Endothelial cell of umbilical vein (primary cell): ENCODE measurements around the gene VIPR2. TPM values are rescaled to one million over a fixed set of nuclear protein-coding genes. Genes with fewer than 3 reads are reported as not detected.

Experiments used
- BruUV-seq: library from RNA; stranded (reverse); fragments of 400-500 nt; replicated peaks from 2 replicates; lab custom pipeline; 2021; lab: Mats Ljungman, UMichigan
- CTCF ChIA-PET: fragments of 300-600, 350-600 bp; sonication (Branson Sonifier 250); formaldehyde crosslinking; loops from one replicate; lab custom pipeline; 2021; ENCODE audit warnings: antibody characterized with exemption, inconsistent platforms; lab: Charles Lee
- POLR2A ChIA-PET: fragments of 300-600, 350-600 bp; sonication (Branson Sonifier 250); formaldehyde crosslinking; loops from one replicate; lab custom pipeline; 2021; ENCODE audit warnings: antibody characterized with exemption, inconsistent platforms; lab: Charles Lee
- DNase-seq: peaks from one replicate; pipeline ENCODE4 v3.0.0-alpha.2; 2011; ENCODE audit warnings: low read depth, low spot score
- FAIRE-seq: peaks from 2 replicates; lab custom pipeline; 2011; peaks lifted over from hg19 to GRCh38; lab: Jason Lieb, UNC
- H2AFZ ChIP-seq: 2 replicates; pipeline ENCODE4 v1.6.0; 2012; ENCODE audit warnings: low read depth, low read length, control low read depth, inconsistent platforms
- H3K27ac ChIP-seq: 2 replicates; pipeline ENCODE4 v1.5.1; 2011; ENCODE audit warnings: low read depth, mild to moderate bottlenecking, control low read depth, low read length, moderate library complexity; ENCODE audit not compliant: insufficient read depth
- H3K27me3 ChIP-seq, 2 experiments: 2 replicates each; pipeline versions ENCODE4 v1.6.0 to v1.6.1; 2011; ENCODE audit warnings: low read length in 2 of 2, mixed read lengths in 1 of 2; ENCODE audit not compliant: control insufficient read depth in 2 of 2, insufficient read depth in 2 of 2
- H3K36me3 ChIP-seq, 2 experiments: 2 replicates in 1 of 2; 3 replicates in 1 of 2; pipeline ENCODE4 v1.5.1; 2011; ENCODE audit warnings: low read length in 2 of 2, mild to moderate bottlenecking in 1 of 2, moderate library complexity in 1 of 2; ENCODE audit not compliant: control insufficient read depth in 2 of 2, insufficient read depth in 2 of 2; ENCODE audit errors: extremely low read depth in 1 of 2
- H3K4me1 ChIP-seq: 3 replicates; pipeline ENCODE4 v1.5.1; 2011; ENCODE audit warnings: mild to moderate bottlenecking, low read length; ENCODE audit not compliant: control insufficient read depth, insufficient read depth; ENCODE audit errors: extremely low read depth
- H3K4me2 ChIP-seq: 2 replicates; pipeline ENCODE4 v1.6.1; 2011; ENCODE audit warnings: low read length, control low read depth, mixed read lengths; ENCODE audit not compliant: insufficient read depth
- H3K4me3 ChIP-seq, 3 experiments: fragments of 200-600 bp in 1 of 3; sonication (generic), shearing (Covaris generic) in 1 of 3; replicated peaks in 1 of 3; 2 replicates each; pipeline ENCODE4 v1.5.1; 2011 to 2016; ENCODE audit warnings: control low read depth in 3 of 3, low read length in 3 of 3, mild to moderate bottlenecking in 2 of 3, inconsistent platforms in 1 of 3, low read depth in 1 of 3, moderate library complexity in 1 of 3; ENCODE audit not compliant: insufficient read depth in 1 of 3
- H3K79me2 ChIP-seq: 2 replicates; pipeline ENCODE4 v1.6.0; 2012; ENCODE audit warnings: low read length, inconsistent platforms; ENCODE audit not compliant: control insufficient read depth, insufficient read depth
- H3K9ac ChIP-seq: replicated peaks from 2 replicates; pipeline ENCODE3; 2011; ENCODE audit warnings: low read length, control low read depth; ENCODE audit not compliant: insufficient read depth; ENCODE audit errors: extremely low read depth
- H3K9me1 ChIP-seq: replicated peaks from 3 replicates; pipeline ENCODE4 v1.6.0; 2011; ENCODE audit warnings: mild to moderate bottlenecking, low read length; ENCODE audit not compliant: control insufficient read depth, insufficient read depth; ENCODE audit errors: extremely low read depth
- H3K9me3 ChIP-seq: replicated peaks from 2 replicates; pipeline ENCODE4 v1.5.1; 2012; ENCODE audit warnings: low read length, inconsistent platforms; ENCODE audit not compliant: control insufficient read depth, insufficient read depth
- H4K20me1 ChIP-seq: replicated peaks from 2 replicates; pipeline ENCODE3; 2011; ENCODE audit warnings: mild to moderate bottlenecking, low read length; ENCODE audit not compliant: control insufficient read depth, insufficient read depth; ENCODE audit errors: extremely low read depth
- CTCF ChIP-seq, 2 donors: IDR thresholded peaks; 1 replicate in 1 of 2; 2 replicates in 1 of 2; pipeline ENCODE4 v1.5.1; 2011; ENCODE audit warnings: low read length in 2 of 2, mild to moderate bottlenecking in 2 of 2, moderate library complexity in 2 of 2, control low read depth in 1 of 2, inconsistent platforms in 1 of 2, low read depth in 1 of 2; ENCODE audit not compliant: insufficient read depth in 1 of 2; ENCODE audit errors: extremely low read depth in 1 of 2
- EZH2 ChIP-seq: IDR thresholded peaks from 2 replicates; pipeline ENCODE4 v1.6.1; 2012; ENCODE audit warnings: borderline replicate concordance, low read depth, mild to moderate bottlenecking, moderate library complexity, low read length, inconsistent platforms; ENCODE audit not compliant: severe bottlenecking
- GATA2 ChIP-seq: IDR thresholded peaks from 2 replicates; pipeline ENCODE4 v1.7.0; 2011; ENCODE audit warnings: low read depth, mild to moderate bottlenecking, moderate library complexity, mixed read lengths, low read length; ENCODE audit not compliant: insufficient read length, insufficient read depth
- JUN ChIP-seq: IDR thresholded peaks from 2 replicates; pipeline ENCODE4 v1.6.1; 2011; ENCODE audit warnings: borderline replicate concordance, low read depth; ENCODE audit not compliant: insufficient read length, insufficient read depth
- POLR2A ChIP-seq: IDR thresholded peaks from 2 replicates; pipeline ENCODE4 v1.6.1; 2012; ENCODE audit warnings: low read depth, mild to moderate bottlenecking, control low read depth, low read length
- POLR2AphosphoS5 ChIP-seq: IDR thresholded peaks from 2 replicates; pipeline ENCODE4 v1.6.1; 2012; ENCODE audit warnings: low read depth, mild to moderate bottlenecking, control low read depth, low read length, moderate library complexity; ENCODE audit not compliant: insufficient read depth
- dilution Hi-C: fragments of 300-500 bp; cut with MboI; formaldehyde crosslinking; loops from one replicate; pipeline ENCODE4 v1.15.0; 2019; ENCODE audit warnings: low sequenced_read_pairs; ENCODE audit not compliant: extremely low pct_ligation_motif_present
- intact Hi-C: fragments of 100-400 bp; cut with micrococcal nuclease; formaldehyde crosslinking; loops from one replicate; pipeline ENCODE4 v1.10.0; 2022
- polyA plus RNA-seq, 4 experiments: library from polyadenylated mRNA; depleted of rRNA in 3 of 4; stranded (reverse) in 3 of 4; unstranded in 1 of 4; fragments of >200 nt; gene quantifications; 2 replicates each; pipeline versions ENCODE4 v1.2.1 to v1.2.3, GENCODE V29; 2011 to 2012; ENCODE audit warnings: missing spikeins in 1 of 4
- total RNA-seq: library from RNA; stranded (reverse); gene quantifications from 2 replicates; pipeline ENCODE4 v1.2.3, GENCODE V29; 2021

The VIPR2 gene
- total and polyA plus RNA-seq, 2 donors (not counting 3 experiments of a cell fraction or from before 2014, with no cell fraction given) = not detected

GRCh38 chr7:159140170-159140910 is 4.3 kb downstream of the VIPR2 start:
- H3K4me3 ChIP-seq = no peak overlapping the region
- DNase-seq = no peak
- no peak overlapping the region for H3K4me2 ChIP-seq
- peaks cover 10 to 25% of the 10 kb centered on the region in 2 experiments for H3K27me3 ChIP-seq
- intact Hi-C loops (no loop called here), dilution Hi-C loops (no loop called here)
- H3K79me2 ChIP-seq = no peaks in the 10 kb centered on the region
- no peaks in the 10 kb centered on the region for H3K9me1 ChIP-seq
- no peak overlapping the region for H2AFZ ChIP-seq
- H3K27ac ChIP-seq = no peak overlapping the region
- TF ChIP-seq JUN = no peak
- TF ChIP-seq CTCF (IDR thresholded peaks at IDR 0.05; ENCODE audit: extremely low read depth in 1 of 2, insufficient read depth in 1 of 2, low read depth in 1 of 2, low read length in 2 of 2) = no peak
- TF ChIP-seq GATA2 = no peak
- no peak for TF ChIP-seq POLR2A
- TF ChIP-seq POLR2AphosphoS5 = no peak
- peaks cover 2% of the 10 kb centered on the region for H3K4me1 ChIP-seq
- ChIA-PET CTCF (no interaction called here), POLR2A (no interaction called here)
- no peaks in the 10 kb centered on the region for H3K36me3 ChIP-seq
- no peaks in the 10 kb centered on the region for H4K20me1 ChIP-seq
- FAIRE-seq = no peak
- no TSS peak for BruUV-seq
- no peaks in the 10 kb centered on the region for H3K9me3 ChIP-seq
- H3K9ac ChIP-seq = no peak overlapping the region

- dilution Hi-C loops (no loop called here), intact Hi-C loops (no loop called here)
- no peaks in the 10 kb centered on the region for H3K36me3 ChIP-seq
- H3K79me2 ChIP-seq = no peaks in the 10 kb centered on the region
- no TSS peak for BruUV-seq
- no peaks in the 10 kb centered on the region for H4K20me1 ChIP-seq
- H3K27me3 ChIP-seq = peaks cover 10 to 22% of the 10 kb centered on the region in 2 experiments
- H3K4me3 ChIP-seq = no peak overlapping the region
- DNase-seq = no peak
- FAIRE-seq = no peak
- no peak overlapping the region for H3K27ac ChIP-seq
- H3K9me1 ChIP-seq = no peaks in the 10 kb centered on the region
- no peak overlapping the region for H3K9ac ChIP-seq
- H3K4me1 ChIP-seq = peaks cover 2% of the 10 kb centered on the region
- no peaks in the 10 kb centered on the region for H3K9me3 ChIP-seq
- TF ChIP-seq GATA2 (no peak), EZH2 (no peak)
- CTCF ChIA-PET = no interaction called here
- POLR2A ChIA-PET = no interaction called here
- no peak overlapping the region for H2AFZ ChIP-seq
- H3K4me2 ChIP-seq = no peak overlapping the region
These were observed 5.0 kb downstream of the VIPR2 start for GRCh38 chr7:159139639-159140038.
